Muscle of back (tissue), 11 donors: ENCODE measurements around the gene TMEM44. TPM values are rescaled to one million over a fixed set of nuclear protein-coding genes. Genes with fewer than 3 reads are reported as not detected.
"Not testable (repeated sequence)": the region's sequence is repeated elsewhere in the genome, so short reads cannot be mapped to it uniquely, and the experiment has no call there.

Experiments used
- DNase-seq, 3 donors: peaks; one replicate each; pipeline versions ENCODE4 v3.0.0 to v3.0.0-alpha.2; 2013
- polyA plus RNA-seq, 10 donors: library from polyadenylated mRNA; unstranded; fragments of 120-200 nt; gene quantifications; one replicate each; pipeline ENCODE4 v1.2.1, GENCODE V29; 2013; ENCODE audit not compliant: insufficient read length in 10 of 10

Gene TMEM44
- polyA plus RNA-seq, 10 donors = 16.4 to 32.4 (median 21.4) TPM

- DNase-seq = no peak
Observed at GRCh38 chr3:194556086-194557056, 76.8 kb downstream of the TMEM44 start.

GRCh38 chr3:194555175-194556062, 77.8 kb downstream of the TMEM44 start:
- DNase-seq = no peak

GRCh38 chr3:194554473-194555123, 78.6 kb downstream of the TMEM44 start:
- DNase-seq = no peak

- no peak for DNase-seq
Observed at GRCh38 chr3:194552327-194552949, 80.8 kb downstream of the TMEM44 start.

- DNase-seq = no peak
Observed at GRCh38 chr3:194549853-194550252, 83.4 kb downstream of the TMEM44 start.

GRCh38 chr3:194548346-194549321, 84.6 kb downstream of the TMEM44 start:
- DNase-seq = no peak

GRCh38 chr3:194547042-194547441, 86.2 kb downstream of the TMEM44 start:
- no peak for DNase-seq

- not testable (repeated sequence) for DNase-seq
Observed at GRCh38 chr3:194545538-194545937, 87.7 kb downstream of the TMEM44 start.

GRCh38 chr3:194543550-194543949, 89.7 kb downstream of the TMEM44 start:
- DNase-seq = no peak

GRCh38 chr3:194541483-194541882, 91.7 kb downstream of the TMEM44 start:
- no peak for DNase-seq

- DNase-seq = peak in 1 of 3 donors; percentile 25
Observed at GRCh38 chr3:194540274-194540905, 92.8 kb downstream of the TMEM44 start.

- DNase-seq = no peak
Observed at GRCh38 chr3:194539498-194539897, 93.7 kb downstream of the TMEM44 start.

GRCh38 chr3:194537732-194538247, 95.4 kb downstream of the TMEM44 start:
- DNase-seq = peak; percentile 41 to 79 (median 64)

Other genes with a start within 250 kb of the TMEM44 start
- under 1 TPM; 0.16 to 0.57 (median 0.25) TPM for gene GP5, start 234.2 kb downstream of the TMEM44 start, polyA plus RNA-seq
- gene ATP13A3, start 146.4 kb downstream of the TMEM44 start, polyA plus RNA-seq = 10 to 100 TPM; 20.6 to 35.8 (median 28.6) TPM
- 10 to 100 TPM; 19.7 to 35.1 (median 24.8) TPM for gene LSG1, start 38.8 kb upstream of the TMEM44 start, polyA plus RNA-seq
- 10 to 100 TPM; 11.9 to 22.9 (median 19.4) TPM for gene FAM43A, start 52.5 kb upstream of the TMEM44 start, polyA plus RNA-seq